ENCODE measurements around the gene GSTM3.

Gene GSTM3

DNA sequence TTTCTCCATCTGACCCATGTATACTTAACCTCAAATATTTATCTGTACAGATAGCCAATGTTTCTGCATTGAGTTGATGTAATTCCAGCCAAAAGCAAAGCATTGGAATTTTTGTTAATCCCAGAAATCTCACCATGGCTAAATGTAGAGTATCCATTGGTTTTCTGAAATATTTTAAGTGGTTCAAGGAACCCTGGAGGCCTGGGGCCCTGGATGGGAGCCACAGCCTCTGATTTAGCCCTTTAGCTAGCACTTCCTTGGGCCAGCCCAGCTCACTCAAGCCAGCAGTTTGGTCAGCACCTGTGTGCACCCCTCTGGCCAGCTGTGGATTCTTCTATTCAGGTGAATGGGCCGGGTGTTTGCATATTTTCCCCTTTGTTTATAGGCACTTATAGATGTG is 41.7 kb upstream of the GSTM3 start:
- Histone ChIP-seq H3K9me3 (0 out of 2 replicates have a peak, but pooled peaks cover 3% of the 10 kb centered on the region), H3K4me3 (no peak overlapping the region), H3K27me3 (ENCODE audit: low read depth) (no peaks in the 10 kb centered on the region), H3K36me3 (replicated peaks) (no peaks in the 10 kb centered on the region), H3K4me1 (no peaks in the 10 kb centered on the region)
- DNase-seq (ENCODE audit: low spot score in 2 of 2): no peak
- in situ Hi-C loops (cut with MboI; ENCODE audit: low sequenced_read_pairs): no loop called here

DNA sequence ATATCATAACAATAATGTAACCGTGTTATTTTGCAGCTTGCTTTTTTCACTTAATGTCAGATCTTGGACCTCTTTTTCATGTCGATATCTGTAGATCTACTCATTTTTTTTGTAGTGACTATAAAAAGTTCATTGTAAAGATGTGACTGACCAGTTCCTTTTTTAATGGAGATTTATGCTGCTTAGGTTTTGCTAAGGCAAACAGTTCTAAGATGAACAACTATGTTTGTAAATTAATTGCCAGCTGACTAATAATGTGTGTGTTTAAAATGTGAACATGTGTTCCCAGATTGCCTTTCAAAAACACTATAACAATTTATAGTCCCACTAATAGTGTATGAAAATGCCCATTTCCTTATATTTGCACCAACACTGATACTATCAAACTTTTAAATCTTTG is 41.0 kb upstream of the GSTM3 start:
- H3K4me1 ChIP-seq: no peaks in the 10 kb centered on the region
- 0 out of 2 replicates have a peak, but pooled peaks cover 3% of the 10 kb centered on the region for H3K9me3 ChIP-seq
- H3K27me3 ChIP-seq (ENCODE audit: low read depth): no peaks in the 10 kb centered on the region
- in situ Hi-C loops (cut with MboI; ENCODE audit: low sequenced_read_pairs): no loop called here
- no peaks in the 10 kb centered on the region for H3K36me3 ChIP-seq (replicated peaks)
- no peak overlapping the region for H3K4me3 ChIP-seq
- no peak for DNase-seq (ENCODE audit: low spot score in 2 of 2)

GRCh38 chr1:109780982-109781381 is 40.1 kb upstream of the GSTM3 start:
- H3K4me3 ChIP-seq: no peak overlapping the region
- no peaks in the 10 kb centered on the region for H3K27me3 ChIP-seq (ENCODE audit: low read depth)
- no peak for DNase-seq (ENCODE audit: low spot score in 2 of 2)
- 0 out of 2 replicates have a peak, but pooled peaks cover 3% of the 10 kb centered on the region for H3K9me3 ChIP-seq
- H3K36me3 ChIP-seq (replicated peaks): no peaks in the 10 kb centered on the region
- in situ Hi-C loops (cut with MboI; ENCODE audit: low sequenced_read_pairs): no loop called here
- no peaks in the 10 kb centered on the region for H3K4me1 ChIP-seq

DNA sequence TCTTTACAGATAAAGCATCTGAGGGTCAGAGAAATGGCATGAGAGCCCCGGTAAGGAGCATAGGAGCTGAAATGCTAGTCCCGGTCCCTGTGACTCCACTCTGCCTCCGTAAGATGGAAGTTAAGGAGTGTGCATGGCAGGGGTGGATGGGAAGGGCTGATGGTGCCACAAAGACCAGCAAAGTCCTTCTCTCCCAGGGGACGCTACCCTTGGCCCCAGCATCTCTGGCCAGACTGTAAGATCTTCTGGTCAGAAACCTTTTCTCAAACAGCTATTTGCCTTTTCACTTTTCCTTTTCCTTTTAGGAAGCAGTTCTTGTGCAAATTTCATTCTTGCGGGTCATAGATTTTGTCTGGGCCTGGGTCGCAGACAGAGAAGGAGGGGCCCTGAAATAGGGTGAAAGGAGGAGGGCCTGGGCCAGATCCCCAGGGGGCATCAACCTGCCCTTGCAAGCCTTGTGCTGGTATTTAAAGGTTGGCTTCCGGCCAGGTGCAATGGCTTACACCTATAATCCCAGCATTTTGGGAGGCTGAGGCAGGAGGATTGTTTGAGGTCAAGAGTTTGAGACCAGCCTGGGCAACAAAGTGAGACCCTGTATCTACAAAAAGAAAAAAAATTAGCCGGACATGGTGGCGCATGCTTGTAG is 37.3 kb upstream of the GSTM3 start:
- no peaks in the 10 kb centered on the region for H3K27me3 ChIP-seq (ENCODE audit: low read depth)
- H3K4me1 ChIP-seq: no peaks in the 10 kb centered on the region
- no peaks in the 10 kb centered on the region for H3K36me3 ChIP-seq (replicated peaks)
- no peak for DNase-seq (ENCODE audit: low spot score in 2 of 2)
- H3K4me3 ChIP-seq: no peak overlapping the region
- in situ Hi-C loops (cut with MboI; ENCODE audit: low sequenced_read_pairs): loop anchor here (5.0 kb wide), 1 partner anchor 204 kb away; the partner anchor contains the start of gene AHCYL1
- 0 out of 2 replicates have a peak, but pooled peaks cover 3% of the 10 kb centered on the region for H3K9me3 ChIP-seq

DNA sequence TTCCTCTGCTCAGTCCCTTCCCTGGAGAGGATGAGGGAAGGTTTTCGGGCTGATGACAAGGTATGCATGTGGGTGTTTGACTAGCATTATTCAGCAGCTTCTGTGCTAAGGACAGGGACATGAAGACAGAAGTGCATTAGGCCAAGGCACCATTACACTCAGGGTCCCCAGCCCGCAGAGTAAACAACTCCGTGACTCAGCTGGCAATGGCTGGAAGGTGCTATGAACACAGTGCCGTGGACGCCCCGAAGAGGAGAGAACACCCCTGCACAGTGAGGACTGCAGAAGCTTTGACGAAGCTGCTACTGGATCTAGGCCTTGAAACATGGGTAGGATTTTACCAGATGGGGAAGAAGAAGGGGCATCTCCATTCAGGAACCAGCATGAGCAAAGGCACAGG is 36.6 kb upstream of the GSTM3 start:
- H3K4me3 ChIP-seq: no peak overlapping the region
- in situ Hi-C loops (cut with MboI; ENCODE audit: low sequenced_read_pairs): loop anchor here (5.0 kb wide), 1 partner anchor 205 kb away; the partner anchor contains the start of gene AHCYL1
- no peak for DNase-seq (ENCODE audit: low spot score in 2 of 2)
- H3K27me3 ChIP-seq (ENCODE audit: low read depth): no peaks in the 10 kb centered on the region
- H3K4me1 ChIP-seq: no peaks in the 10 kb centered on the region
- H3K36me3 ChIP-seq (replicated peaks): no peaks in the 10 kb centered on the region
- 0 out of 2 replicates have a peak, but pooled peaks cover 3% of the 10 kb centered on the region for H3K9me3 ChIP-seq

GRCh38 chr1:109776911-109777310 is 36.1 kb upstream of the GSTM3 start:
- Histone ChIP-seq H3K36me3 (replicated peaks) (no peaks in the 10 kb centered on the region), H3K27me3 (ENCODE audit: low read depth) (no peaks in the 10 kb centered on the region), H3K4me3 (no peak overlapping the region), H3K9me3 (0 out of 2 replicates have a peak, but pooled peaks cover 3% of the 10 kb centered on the region), H3K4me1 (no peaks in the 10 kb centered on the region)
- DNase-seq (ENCODE audit: low spot score in 2 of 2): peak; percentile 76 to 85
- in situ Hi-C loops (cut with MboI; ENCODE audit: low sequenced_read_pairs): loop anchor here (5.0 kb wide), 1 partner anchor 205 kb away; the partner anchor contains the start of gene AHCYL1

GRCh38 chr1:109776206-109776835 is 35.5 kb upstream of the GSTM3 start:
- in situ Hi-C loops (cut with MboI; ENCODE audit: low sequenced_read_pairs): loop anchor here (5.0 kb wide), 1 partner anchor 206 kb away; the partner anchor contains the start of gene AHCYL1

DNA sequence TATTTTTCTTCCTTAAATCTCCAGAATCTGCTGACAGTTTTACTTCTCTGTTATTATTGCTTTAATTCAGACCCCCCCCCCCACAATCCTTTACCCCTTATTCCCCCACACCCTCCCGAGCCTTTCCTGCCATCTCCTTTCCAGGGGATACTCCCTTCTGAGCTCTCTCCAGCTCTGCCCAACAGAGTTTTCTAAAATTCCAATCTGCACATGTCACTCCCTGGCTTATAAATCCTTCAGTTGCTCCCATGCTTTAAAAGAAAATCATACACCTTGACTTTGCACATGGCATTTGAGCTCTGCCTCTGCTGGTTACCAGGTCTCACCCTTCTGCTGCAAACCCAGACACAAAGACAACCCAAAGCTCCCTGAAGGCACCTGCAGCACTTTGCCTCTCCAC is 34.6 kb upstream of the GSTM3 start:
- H3K4me3 ChIP-seq: no peak overlapping the region
- no peaks in the 10 kb centered on the region for H3K36me3 ChIP-seq (replicated peaks)
- H3K27me3 ChIP-seq (ENCODE audit: low read depth): no peaks in the 10 kb centered on the region
- in situ Hi-C loops (cut with MboI; ENCODE audit: low sequenced_read_pairs): loop anchor here (5.0 kb wide), 1 partner anchor 207 kb away; the partner anchor contains the start of gene AHCYL1
- DNase-seq (ENCODE audit: low spot score in 2 of 2): no peak
- H3K4me1 ChIP-seq: no peaks in the 10 kb centered on the region
- no peaks in the 10 kb centered on the region for H3K9me3 ChIP-seq

More at GRCh38 chr1:109776206-109776835, 35.5 kb upstream of the GSTM3 start:
- H3K4me3 ChIP-seq: no peak overlapping the region
- no peaks in the 10 kb centered on the region for H3K36me3 ChIP-seq (replicated peaks)
- H3K4me1 ChIP-seq: no peaks in the 10 kb centered on the region
- 0 out of 2 replicates have a peak, but pooled peaks cover 3% of the 10 kb centered on the region for H3K9me3 ChIP-seq
- H3K27me3 ChIP-seq (ENCODE audit: low read depth): no peaks in the 10 kb centered on the region
- DNase-seq (ENCODE audit: low spot score in 2 of 2): no peak

- Histone ChIP-seq H3K36me3 (replicated peaks) (no peaks in the 10 kb centered on the region), H3K9me3 (no peaks in the 10 kb centered on the region), H3K4me1 (no peaks in the 10 kb centered on the region), H3K27me3 (ENCODE audit: low read depth) (no peaks in the 10 kb centered on the region), H3K4me3 (no peak overlapping the region)
- DNase-seq (ENCODE audit: low spot score in 2 of 2): no peak
- in situ Hi-C loops (cut with MboI; ENCODE audit: low sequenced_read_pairs): loop anchor here (5.0 kb wide), 2 partner anchors 132 to 227 kb away; partner anchors contain the start of gene GNAI3
Measured at GRCh38 chr1:109773900-109774485, 33.2 kb upstream of the GSTM3 start.

- in situ Hi-C loops (cut with MboI; ENCODE audit: low sequenced_read_pairs): loop anchor here (5.0 kb wide), 2 partner anchors 131 to 226 kb away; partner anchors contain the start of gene GNAI3
- peak; percentile 80 to 86 for DNase-seq (ENCODE audit: low spot score in 2 of 2)
- Histone ChIP-seq H3K9me3 (no peaks in the 10 kb centered on the region), H3K36me3 (replicated peaks) (no peaks in the 10 kb centered on the region), H3K27me3 (ENCODE audit: low read depth) (no peaks in the 10 kb centered on the region), H3K4me1 (no peaks in the 10 kb centered on the region), H3K4me3 (no peak overlapping the region)
Measured at GRCh38 chr1:109773203-109773899, 32.5 kb upstream of the GSTM3 start.

- H3K4me3 ChIP-seq: no peak overlapping the region
- no peaks in the 10 kb centered on the region for H3K27me3 ChIP-seq (ENCODE audit: low read depth)
- H3K4me1 ChIP-seq: no peaks in the 10 kb centered on the region
- H3K36me3 ChIP-seq (replicated peaks): no peaks in the 10 kb centered on the region
- in situ Hi-C loops (cut with MboI; ENCODE audit: low sequenced_read_pairs): loop anchor here (5.0 kb wide), 2 partner anchors 130 to 225 kb away; partner anchors contain the start of gene GNAI3
- no peak for DNase-seq (ENCODE audit: low spot score in 2 of 2)
- H3K9me3 ChIP-seq: no peaks in the 10 kb centered on the region
Measured at GRCh38 chr1:109772658-109773202, 31.9 kb upstream of the GSTM3 start.

GRCh38 chr1:109771712-109772657 is 31.1 kb upstream of the GSTM3 start:
- Histone ChIP-seq H3K9me3 (no peaks in the 10 kb centered on the region), H3K36me3 (replicated peaks) (no peaks in the 10 kb centered on the region), H3K4me1 (no peaks in the 10 kb centered on the region), H3K4me3 (no peak overlapping the region), H3K27me3 (ENCODE audit: low read depth) (no peaks in the 10 kb centered on the region)
- no peak for DNase-seq (ENCODE audit: low spot score in 2 of 2)
- in situ Hi-C loops (cut with MboI; ENCODE audit: low sequenced_read_pairs): loop anchor here (5.0 kb wide), 2 partner anchors 130 to 225 kb away; partner anchors contain the start of gene GNAI3

Measured in HAP-1 (cell line).